ENCODE measurements around the gene SYCE3. TPM values are rescaled to one million over a fixed set of nuclear protein-coding genes. Genes with fewer than 3 reads are reported as not detected.
A peak's percentile ranks its signal among the peaks of the same experiment; 100 is the strongest.

Gene SYCE3
- total RNA-seq, 2 experiments from 2014 or later = not detected

GRCh38 chr22:50528682-50529415 is 33.9 kb downstream of the SYCE3 start:
- H3K36me3 Mint-ChIP-seq (ENCODE audit: low read depth) = peaks cover 40% of the 10 kb centered on the region
- no peaks in the 10 kb centered on the region for H3K9me3 Mint-ChIP-seq (ENCODE audit: insufficient read depth)
- DNase-seq (no peak), ATAC-seq (no peak)
- POLR2A ChIA-PET = interaction anchor here (1.0 to 8.7 kb wide), 6 partner anchors 10 to 92 kb away, joined by 3 to 335 read pairs (median 62); partner anchors contain the start of genes KLHDC7B, LMF2, NCAPH2 and SYCE3
- peak overlapping the region; percentile 80 for H3K4me3 Mint-ChIP-seq
- peak overlapping the region; percentile 91 for H3K27ac Mint-ChIP-seq
- CTCF ChIA-PET = interaction anchor here (0.6 to 6.5 kb wide), 7 partner anchors 9 to 277 kb away, joined by 3 to 116 read pairs (median 4); partner anchors contain the start of genes LMF2 and NCAPH2
- H3K4me1 Mint-ChIP-seq (ENCODE audit: low read depth) = peaks cover 51% of the 10 kb centered on the region
- H3K27me3 Mint-ChIP-seq (ENCODE audit: low read depth) = no peaks in the 10 kb centered on the region

- ChIA-PET POLR2A (interaction anchor here (0.7 to 8.7 kb wide), 6 partner anchors 11 to 92 kb away, joined by 5 to 335 read pairs (median 62); partner anchors contain the start of genes CHKB, KLHDC7B, LMF2 and NCAPH2), CTCF (interaction anchor here (1.2 to 6.5 kb wide), 7 partner anchors 10 to 276 kb away, joined by 3 to 116 read pairs (median 21); partner anchors contain the start of genes KLHDC7B, LMF2 and NCAPH2)
- Mint-ChIP-seq H3K27me3 (ENCODE audit: low read depth) (no peaks in the 10 kb centered on the region), H3K4me3 (peak overlapping the region; percentile 80), H3K36me3 (ENCODE audit: low read depth) (peaks cover 44% of the 10 kb centered on the region), H3K27ac (peak overlapping the region; percentile 91), H3K9me3 (ENCODE audit: insufficient read depth) (no peaks in the 10 kb centered on the region), H3K4me1 (ENCODE audit: low read depth) (peaks cover 49% of the 10 kb centered on the region)
- DNase-seq = no peak
- ATAC-seq = no peak
These were observed 34.6 kb downstream of the SYCE3 start for GRCh38 chr22:50527921-50528681.

GRCh38 chr22:50526834-50527801 is 35.6 kb downstream of the SYCE3 start:
- Mint-ChIP-seq H3K27ac (peak overlapping the region; percentile 91), H3K4me1 (ENCODE audit: low read depth) (peaks cover 45% of the 10 kb centered on the region), H3K27me3 (ENCODE audit: low read depth) (no peaks in the 10 kb centered on the region), H3K36me3 (ENCODE audit: low read depth) (peaks cover 41% of the 10 kb centered on the region), H3K9me3 (ENCODE audit: insufficient read depth) (no peaks in the 10 kb centered on the region), H3K4me3 (peak overlapping the region; percentile 80)
- DNase-seq = peak; percentile 66
- ATAC-seq = no peak
- POLR2A ChIA-PET = interaction anchor here (0.7 to 8.7 kb wide), 7 partner anchors 12 to 567 kb away, joined by 3 to 335 read pairs (median 58); partner anchors contain the start of genes CHKB, KLHDC7B, LMF2 and NCAPH2
- CTCF ChIA-PET = interaction anchor here (1.7 to 6.5 kb wide), 7 partner anchors 11 to 93 kb away, joined by 4 to 116 read pairs (median 38); partner anchors contain the start of genes KLHDC7B, LMF2 and NCAPH2

GRCh38 chr22:50526108-50526833 is 36.4 kb downstream of the SYCE3 start:
- Mint-ChIP-seq H3K4me3 (peak overlapping the region; percentile 80), H3K27me3 (ENCODE audit: low read depth) (no peaks in the 10 kb centered on the region), H3K9me3 (ENCODE audit: insufficient read depth) (no peaks in the 10 kb centered on the region), H3K4me1 (ENCODE audit: low read depth) (peaks cover 45% of the 10 kb centered on the region), H3K36me3 (ENCODE audit: low read depth) (peaks cover 41% of the 10 kb centered on the region), H3K27ac (peak overlapping the region; percentile 91)
- POLR2A ChIA-PET = interaction anchor here (0.8 to 8.7 kb wide), 36 partner anchors 9 to 566 kb away, joined by 3 to 335 read pairs (median 8); partner anchors contain the start of genes ARSA, CHKB, CPT1B and HDAC10
- DNase-seq = peak; percentile 90
- peak; percentile 43 for ATAC-seq
- CTCF ChIA-PET = interaction anchor here (0.7 to 6.5 kb wide), 36 partner anchors 11 to 421 kb away, joined by 3 to 116 read pairs (median 9); partner anchors contain the start of genes ARSA, CHKB, HDAC10 and KLHDC7B

- Mint-ChIP-seq H3K27ac (peak overlapping the region; percentile 83), H3K4me1 (ENCODE audit: low read depth) (peaks cover 45% of the 10 kb centered on the region), H3K27me3 (ENCODE audit: low read depth) (no peaks in the 10 kb centered on the region), H3K36me3 (ENCODE audit: low read depth) (peaks cover 38% of the 10 kb centered on the region), H3K9me3 (ENCODE audit: insufficient read depth) (no peaks in the 10 kb centered on the region), H3K4me3 (peak overlapping the region; percentile 97)
- no peak for DNase-seq
- ATAC-seq = no peak
- ChIA-PET CTCF (interaction anchor here (0.7 to 6.5 kb wide), 41 partner anchors 10 to 420 kb away, joined by 3 to 116 read pairs (median 6); partner anchors contain the start of genes ARSA, CHKB, HDAC10 and KLHDC7B), POLR2A (interaction anchor here (0.8 to 8.7 kb wide), 39 partner anchors 8 to 339 kb away, joined by 3 to 335 read pairs (median 5); partner anchors contain the start of genes ARSA, CHKB, CPT1B and HDAC10)
These were observed 36.9 kb downstream of the SYCE3 start for GRCh38 chr22:50525858-50526107.

- Mint-ChIP-seq H3K4me1 (ENCODE audit: low read depth) (peaks cover 45% of the 10 kb centered on the region), H3K27me3 (ENCODE audit: low read depth) (no peaks in the 10 kb centered on the region), H3K9me3 (ENCODE audit: insufficient read depth) (no peaks in the 10 kb centered on the region), H3K27ac (peak within 1 kb of the TSS; percentile 95), H3K4me3 (peak within 1 kb of the TSS; percentile 97), H3K36me3 (ENCODE audit: low read depth) (peaks cover 43% of the 10 kb centered on the region)
- ChIA-PET POLR2A (interaction anchor here (0.8 to 8.7 kb wide), 40 partner anchors 8 to 338 kb away, joined by 3 to 335 read pairs (median 4); partner anchors contain the start of genes ARSA, CHKB, CPT1B and HDAC10), CTCF (interaction anchor here (0.7 to 6.5 kb wide), 42 partner anchors 10 to 420 kb away, joined by 3 to 116 read pairs (median 6); partner anchors contain the start of genes ARSA, CHKB, HDAC10 and KLHDC7B)
- peak; percentile 98 for DNase-seq
- peak; percentile 62 for ATAC-seq
These were observed 37.4 kb downstream of the SYCE3 start, which contains the start of gene SCO2 for GRCh38 chr22:50525104-50525857. TSS of gene SCO2 (minus strand) at chr22:50525598. CDS start at chr22:50524411, 1,187 bp downstream.

- H3K9me3 Mint-ChIP-seq (ENCODE audit: insufficient read depth) = no peaks in the 10 kb centered on the region
- peak overlapping the region; percentile 97 for H3K4me3 Mint-ChIP-seq
- no peaks in the 10 kb centered on the region for H3K27me3 Mint-ChIP-seq (ENCODE audit: low read depth)
- peak overlapping the region; percentile 95 for H3K27ac Mint-ChIP-seq
- ChIA-PET POLR2A (interaction anchor here (1.0 to 8.7 kb wide), 16 partner anchors 10 to 273 kb away, joined by 3 to 335 read pairs (median 10); partner anchors contain the start of genes ARSA, CHKB, CPT1B and HDAC10), CTCF (interaction anchor here (0.8 to 6.5 kb wide), 15 partner anchors 9 to 282 kb away, joined by 3 to 116 read pairs (median 17); partner anchors contain the start of genes ARSA, LMF2, NCAPH2 and SBF1)
- peaks cover 45% of the 10 kb centered on the region for H3K36me3 Mint-ChIP-seq (ENCODE audit: low read depth)
- ATAC-seq (no peak), DNase-seq (no peak)
- peaks cover 45% of the 10 kb centered on the region for H3K4me1 Mint-ChIP-seq (ENCODE audit: low read depth)
These were observed 38.0 kb downstream of the SYCE3 start for GRCh38 chr22:50524676-50525103.

GRCh38 chr22:50523806-50524675 is 38.7 kb downstream of the SYCE3 start:
- Mint-ChIP-seq H3K27me3 (ENCODE audit: low read depth) (no peaks in the 10 kb centered on the region), H3K27ac (peak overlapping the region; percentile 95), H3K4me1 (ENCODE audit: low read depth) (peaks cover 42% of the 10 kb centered on the region), H3K36me3 (ENCODE audit: low read depth) (peaks cover 49% of the 10 kb centered on the region), H3K9me3 (ENCODE audit: insufficient read depth) (no peaks in the 10 kb centered on the region), H3K4me3 (peak overlapping the region; percentile 97)
- POLR2A ChIA-PET = interaction anchor here (1.3 to 8.7 kb wide), 14 partner anchors 9 to 251 kb away, joined by 3 to 335 read pairs (median 18); partner anchors contain the start of genes ARSA, CHKB, CPT1B and KLHDC7B
- ATAC-seq (no peak), DNase-seq (no peak)
- CTCF ChIA-PET = interaction anchor here (1.9 to 6.5 kb wide), 10 partner anchors 10 to 104 kb away, joined by 11 to 116 read pairs (median 38); partner anchors contain the start of genes ARSA, LMF2, NCAPH2 and SBF1

Data from activated CD8-positive, alpha-beta T cell treated with anti-CD3 and anti-CD28 coated beads, Interleukin-2, amount 10 ng/mL, durations not matched to agents 7 days and 5 days (primary cell).